Neural progenitor cell (in vitro differentiated cells): ENCODE results near the gene MERTK. TPM values are rescaled to one million over a fixed set of nuclear protein-coding genes. Genes with fewer than 3 reads are reported as not detected.
A peak's percentile ranks its signal among the peaks of the same experiment; 100 is the strongest.

Source experiments
- DNase-seq: peaks from one replicate; pipeline ENCODE4 v3.0.0-alpha.2; 2016; ENCODE audit warnings: low spot score
- H2AFZ ChIP-seq: fragments of 200-600 bp; sonication (generic); replicated peaks from 2 replicates; pipeline ENCODE4 v1.6.1; 2016; ENCODE audit warnings: antibody characterized with exemption
- H3F3A ChIP-seq: fragments of 200-600 bp; sonication (generic); 2 replicates; pipeline ENCODE4 v1.6.1; 2016; ENCODE audit warnings: antibody characterized with exemption, low read depth
- H3K27ac ChIP-seq: fragments of 200-600 bp; sonication (generic); 2 replicates; pipeline ENCODE4 v1.5.1; 2016; ENCODE audit warnings: mild to moderate bottlenecking
- H3K27me3 ChIP-seq: fragments of 200-600 bp; sonication (generic); 2 replicates; pipeline ENCODE4 v1.6.1; 2016; ENCODE audit warnings: mild to moderate bottlenecking, moderate library complexity
- H3K36me3 ChIP-seq: fragments of 200-600 bp; sonication (generic); 2 replicates; pipeline ENCODE4 v1.5.1; 2016
- H3K4me1 ChIP-seq: fragments of 200-600 bp; sonication (generic); 2 replicates; pipeline ENCODE4 v1.6.1; 2016; ENCODE audit warnings: mixed run types
- H3K4me2 ChIP-seq: fragments of 200-600 bp; sonication (generic); 2 replicates; pipeline ENCODE4 v1.6.1; 2016
- H3K4me3 ChIP-seq: fragments of 200-600 bp; sonication (generic); 2 replicates; pipeline ENCODE4 v1.5.1; 2016
- H3K79me2 ChIP-seq: fragments of 200-600 bp; sonication (generic); 2 replicates; pipeline ENCODE4 v1.6.1; 2016; ENCODE audit warnings: low read depth
- H3K9ac ChIP-seq: fragments of 200-600 bp; sonication (generic); 2 replicates; pipeline ENCODE4 v1.6.1; 2016
- H3K9me3 ChIP-seq: fragments of 200-600 bp; sonication (generic); 2 replicates; pipeline ENCODE4 v1.5.1; 2016; ENCODE audit warnings: low read depth
- H4K20me1 ChIP-seq: fragments of 200-600 bp; sonication (generic); 2 replicates; pipeline ENCODE4 v1.6.1; 2016; ENCODE audit warnings: low read depth
- H3K27ac Mint-ChIP-seq: 3 replicates; pipeline ENCODE4 v1.8.0; 2021; ENCODE audit warnings: mixed read lengths
- H3K27me3 Mint-ChIP-seq: 2 replicates; pipeline ENCODE4 v1.8.0; 2022; ENCODE audit warnings: low read depth, mild to moderate bottlenecking, inconsistent platforms, moderate library complexity, mixed read lengths; ENCODE audit not compliant: insufficient read depth
- H3K36me3 Mint-ChIP-seq: 3 replicates; pipeline ENCODE4 v1.8.0; 2021; ENCODE audit warnings: mixed read lengths
- H3K4me1 Mint-ChIP-seq: 3 replicates; pipeline ENCODE4 v1.8.0; 2021; ENCODE audit warnings: mixed read lengths
- H3K4me3 Mint-ChIP-seq: 3 replicates; pipeline ENCODE4 v1.8.0; 2021; ENCODE audit warnings: mild to moderate bottlenecking, moderate library complexity, mixed read lengths
- H3K9me3 Mint-ChIP-seq: 3 replicates; pipeline ENCODE4 v1.8.0; 2020; ENCODE audit warnings: mixed read lengths
- EZH2 ChIP-seq: fragments of 200-600 bp; sonication (generic); IDR thresholded peaks from 2 replicates; pipeline ENCODE4 v1.6.1; 2017; ENCODE audit warnings: antibody characterized with exemption, mild to moderate bottlenecking, moderate library complexity
- EZH2phosphoT487 ChIP-seq: fragments of 200-600 bp; sonication (generic); IDR thresholded peaks from 2 replicates; pipeline ENCODE4 v1.6.1; 2017; ENCODE audit warnings: antibody characterized with exemption
- total RNA-seq: library from RNA; depleted of rRNA; stranded (reverse); fragments of >200 nt; gene quantifications from 2 replicates; pipeline ENCODE4 v1.2.3, GENCODE V29; 2015; ENCODE audit warnings: low replicate concordance
- TF ChIP-seq, protein P1 (sequence below): fragments of 200-600 bp; sonication (generic); IDR thresholded peaks from 2 replicates; pipeline ENCODE4 v1.5.1; 2017; ENCODE audit warnings: antibody characterized with exemption, mild to moderate bottlenecking

Gene MERTK
- total RNA-seq, 1 donor from 2014 or later, result 6.1 TPM

DNA sequence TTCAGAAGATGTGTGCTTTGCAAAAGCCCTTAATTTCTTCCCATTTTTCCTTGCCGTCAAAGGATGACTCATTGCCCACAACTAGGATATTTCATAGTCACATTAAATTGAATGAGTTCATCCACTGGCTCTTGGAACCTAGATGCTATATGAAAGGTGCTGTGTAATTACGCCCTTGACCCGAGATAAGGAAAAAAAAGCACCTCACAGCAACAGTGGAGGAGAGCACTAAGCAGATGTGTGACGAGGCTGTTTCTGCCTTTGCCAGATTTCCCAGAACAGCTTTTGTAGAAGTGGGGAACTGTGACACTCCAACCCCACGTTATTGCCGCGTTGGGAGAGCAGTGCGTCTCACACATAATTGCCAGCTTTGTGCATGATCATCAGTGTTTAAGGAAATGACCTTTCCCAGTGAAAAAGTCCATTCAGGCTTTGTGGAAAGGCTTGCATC, 123.4 kb downstream of the MERTK start:
- no peak for TF ChIP-seq EZH2
- no peak for TF ChIP-seq EZH2phosphoT487
- TF ChIP-seq, protein P1, sequence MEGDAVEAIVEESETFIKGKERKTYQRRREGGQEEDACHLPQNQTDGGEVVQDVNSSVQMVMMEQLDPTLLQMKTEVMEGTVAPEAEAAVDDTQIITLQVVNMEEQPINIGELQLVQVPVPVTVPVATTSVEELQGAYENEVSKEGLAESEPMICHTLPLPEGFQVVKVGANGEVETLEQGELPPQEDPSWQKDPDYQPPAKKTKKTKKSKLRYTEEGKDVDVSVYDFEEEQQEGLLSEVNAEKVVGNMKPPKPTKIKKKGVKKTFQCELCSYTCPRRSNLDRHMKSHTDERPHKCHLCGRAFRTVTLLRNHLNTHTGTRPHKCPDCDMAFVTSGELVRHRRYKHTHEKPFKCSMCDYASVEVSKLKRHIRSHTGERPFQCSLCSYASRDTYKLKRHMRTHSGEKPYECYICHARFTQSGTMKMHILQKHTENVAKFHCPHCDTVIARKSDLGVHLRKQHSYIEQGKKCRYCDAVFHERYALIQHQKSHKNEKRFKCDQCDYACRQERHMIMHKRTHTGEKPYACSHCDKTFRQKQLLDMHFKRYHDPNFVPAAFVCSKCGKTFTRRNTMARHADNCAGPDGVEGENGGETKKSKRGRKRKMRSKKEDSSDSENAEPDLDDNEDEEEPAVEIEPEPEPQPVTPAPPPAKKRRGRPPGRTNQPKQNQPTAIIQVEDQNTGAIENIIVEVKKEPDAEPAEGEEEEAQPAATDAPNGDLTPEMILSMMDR, result no peak
- H3F3A ChIP-seq, result no peaks in the 10 kb centered on the region
- no peaks in the 10 kb centered on the region for H4K20me1 ChIP-seq
- peaks cover 2% of the 10 kb centered on the region for H3K27me3 Mint-ChIP-seq
- no peaks in the 10 kb centered on the region for H3K27me3 ChIP-seq
- no peak overlapping the region for H3K9ac ChIP-seq
- no peaks in the 10 kb centered on the region for H3K36me3 ChIP-seq
- peak overlapping the region; percentile 32 for H3K27ac Mint-ChIP-seq
- DNase-seq, result no peak
- H3K4me3 Mint-ChIP-seq, result no peak overlapping the region
- H3K9me3 ChIP-seq, result no peaks in the 10 kb centered on the region
- H2AFZ ChIP-seq, result no peak overlapping the region
- H3K79me2 ChIP-seq, result no peaks in the 10 kb centered on the region
- no peak overlapping the region for H3K4me2 ChIP-seq
- no peaks in the 10 kb centered on the region for H3K4me1 Mint-ChIP-seq
- no peaks in the 10 kb centered on the region for H3K9me3 Mint-ChIP-seq
- H3K36me3 Mint-ChIP-seq, result peaks cover 4% of the 10 kb centered on the region
- H3K4me3 ChIP-seq, result no peak overlapping the region
- H3K27ac ChIP-seq, result no peak overlapping the region
- peaks cover 12% of the 10 kb centered on the region for H3K4me1 ChIP-seq

DNA sequence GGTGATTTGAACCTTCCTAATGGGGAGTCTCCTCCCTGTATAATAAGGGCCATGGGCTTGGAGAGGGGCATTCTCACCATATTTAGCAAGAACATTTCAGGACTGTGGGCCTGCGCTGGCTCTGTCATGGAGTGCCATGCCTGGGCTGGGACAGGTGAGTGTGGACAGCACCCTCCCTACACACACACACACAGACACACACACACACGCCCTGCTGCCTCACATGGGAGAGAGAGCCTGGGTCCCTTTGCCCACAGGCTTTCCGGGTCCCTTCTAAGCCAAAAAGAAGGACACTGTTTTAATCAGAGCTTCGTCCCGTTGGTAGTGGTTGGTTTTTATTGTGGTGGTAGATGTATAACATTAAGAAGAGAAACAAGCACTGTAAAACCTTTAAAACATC, 125.3 kb downstream of the MERTK start:
- H3K27me3 Mint-ChIP-seq, result peaks cover 2% of the 10 kb centered on the region
- no peak overlapping the region for H3K27ac Mint-ChIP-seq
- Histone ChIP-seq H3K4me1 (peaks cover 12% of the 10 kb centered on the region), H4K20me1 (no peaks in the 10 kb centered on the region), H3K27me3 (no peaks in the 10 kb centered on the region), H3K36me3 (no peaks in the 10 kb centered on the region), H3K4me3 (no peak overlapping the region), H3F3A (no peaks in the 10 kb centered on the region), H2AFZ (no peak overlapping the region), H3K4me2 (no peak overlapping the region), H3K9me3 (no peaks in the 10 kb centered on the region), H3K27ac (no peak overlapping the region), H3K79me2 (no peaks in the 10 kb centered on the region), H3K9ac (no peak overlapping the region)
- peaks cover 4% of the 10 kb centered on the region for H3K36me3 Mint-ChIP-seq
- TF ChIP-seq, protein P1, result no peak
- TF ChIP-seq EZH2, result no peak
- TF ChIP-seq EZH2phosphoT487, result no peak
- no peaks in the 10 kb centered on the region for H3K9me3 Mint-ChIP-seq
- DNase-seq, result no peak
- no peaks in the 10 kb centered on the region for H3K4me1 Mint-ChIP-seq
- H3K4me3 Mint-ChIP-seq, result no peak overlapping the region

DNA sequence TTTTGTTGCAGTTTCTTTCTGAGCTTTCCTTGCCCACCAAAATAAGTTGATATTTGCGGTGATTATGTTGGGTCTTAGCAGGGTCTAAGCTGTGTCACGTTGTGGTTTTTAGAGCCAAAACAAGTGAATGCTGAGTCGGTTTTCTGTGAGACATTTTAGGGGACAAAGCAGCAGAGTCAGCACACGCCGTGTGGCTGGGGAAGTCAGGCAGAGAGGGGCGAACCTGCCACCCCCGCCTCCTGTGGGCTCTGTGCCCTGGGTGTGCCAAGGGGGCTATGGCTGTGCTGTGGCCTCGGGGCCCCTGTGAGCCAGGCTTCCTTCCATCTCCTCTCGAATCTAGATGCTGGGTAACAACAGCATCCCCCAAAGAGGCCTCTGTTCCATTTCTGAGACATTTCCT, 125.8 kb downstream of the MERTK start:
- no peaks in the 10 kb centered on the region for H4K20me1 ChIP-seq
- no peaks in the 10 kb centered on the region for H3K4me1 Mint-ChIP-seq
- H3K4me1 ChIP-seq, result peaks cover 10% of the 10 kb centered on the region
- H3K4me3 Mint-ChIP-seq, result no peak overlapping the region
- no peak overlapping the region for H3K4me3 ChIP-seq
- H3K27ac ChIP-seq, result no peak overlapping the region
- H3K4me2 ChIP-seq, result no peak overlapping the region
- no peaks in the 10 kb centered on the region for H3K9me3 Mint-ChIP-seq
- H3K36me3 Mint-ChIP-seq, result peaks cover 4% of the 10 kb centered on the region
- H3K9me3 ChIP-seq, result no peaks in the 10 kb centered on the region
- no peaks in the 10 kb centered on the region for H3K27me3 ChIP-seq
- no peaks in the 10 kb centered on the region for H3K36me3 ChIP-seq
- no peak for DNase-seq
- H2AFZ ChIP-seq, result no peak overlapping the region
- no peaks in the 10 kb centered on the region for H3K79me2 ChIP-seq
- TF ChIP-seq EZH2phosphoT487, result no peak
- no peak for TF ChIP-seq EZH2
- TF ChIP-seq, protein P1, result no peak
- no peak overlapping the region for H3K9ac ChIP-seq
- no peak overlapping the region for H3K27ac Mint-ChIP-seq
- no peaks in the 10 kb centered on the region for H3F3A ChIP-seq
- H3K27me3 Mint-ChIP-seq, result peaks cover 2% of the 10 kb centered on the region
